ENCODE data around the gene LGALS12.

DNA sequence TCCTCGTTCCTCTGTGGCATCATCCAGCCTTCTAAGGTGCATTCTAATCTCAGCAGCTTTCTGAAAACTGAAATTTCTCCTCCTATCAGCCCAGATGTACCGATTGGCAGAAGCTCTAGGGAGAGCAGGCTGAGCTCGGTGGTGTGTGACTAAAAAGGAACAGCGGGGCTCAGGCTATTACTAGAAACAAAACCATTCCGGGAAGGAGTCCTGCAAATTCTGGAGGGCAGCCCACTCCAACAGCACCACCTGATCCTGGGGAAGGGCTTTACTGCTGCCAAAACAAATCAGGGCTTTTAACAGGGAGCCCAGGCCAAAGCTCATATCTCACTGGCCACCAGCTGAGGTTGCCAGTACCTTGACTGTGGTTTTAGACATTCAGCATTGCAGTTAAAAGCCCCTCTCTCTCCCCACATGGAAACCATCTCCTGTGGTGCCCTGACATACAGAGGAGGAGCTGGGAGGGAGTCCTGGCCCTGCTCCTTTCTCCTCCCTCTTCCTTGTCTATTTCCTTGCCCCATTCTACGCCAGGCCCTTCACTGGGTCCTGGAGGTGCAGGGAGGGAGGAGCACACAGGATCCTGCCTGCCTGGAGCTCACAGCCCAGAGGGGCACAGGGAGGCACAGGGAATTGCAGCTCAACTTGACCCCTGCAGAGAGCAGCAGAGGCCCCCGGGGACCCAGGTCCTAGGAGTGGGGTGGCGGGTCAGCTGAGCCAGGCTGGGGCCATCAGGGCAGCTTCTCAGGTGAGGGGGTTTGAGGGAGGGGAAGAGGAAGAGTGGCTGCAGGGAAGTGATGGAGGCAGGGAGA is 31.6 kb downstream of the LGALS12 start:
- no peak for TF ChIP-seq POLR2A (IDR thresholded peaks at IDR 0.05; ENCODE audit: low read length)
- no peak for TF ChIP-seq GATA1 (IDR thresholded peaks at IDR 0.05; ENCODE audit: low read depth, low read length)

All from erythroblast (primary cell).